Measurements from ENCODE around the gene VAC14. TPM values are rescaled to one million over a fixed set of nuclear protein-coding genes. Genes with fewer than 3 reads are reported as not detected.
"Not testable (repeated sequence)": the region's sequence is repeated elsewhere in the genome, so short reads cannot be mapped to it uniquely, and the experiment has no call there.

The VAC14 gene
- total RNA-seq, 1 experiment from 2014 or later: 92.3 TPM

DNA sequence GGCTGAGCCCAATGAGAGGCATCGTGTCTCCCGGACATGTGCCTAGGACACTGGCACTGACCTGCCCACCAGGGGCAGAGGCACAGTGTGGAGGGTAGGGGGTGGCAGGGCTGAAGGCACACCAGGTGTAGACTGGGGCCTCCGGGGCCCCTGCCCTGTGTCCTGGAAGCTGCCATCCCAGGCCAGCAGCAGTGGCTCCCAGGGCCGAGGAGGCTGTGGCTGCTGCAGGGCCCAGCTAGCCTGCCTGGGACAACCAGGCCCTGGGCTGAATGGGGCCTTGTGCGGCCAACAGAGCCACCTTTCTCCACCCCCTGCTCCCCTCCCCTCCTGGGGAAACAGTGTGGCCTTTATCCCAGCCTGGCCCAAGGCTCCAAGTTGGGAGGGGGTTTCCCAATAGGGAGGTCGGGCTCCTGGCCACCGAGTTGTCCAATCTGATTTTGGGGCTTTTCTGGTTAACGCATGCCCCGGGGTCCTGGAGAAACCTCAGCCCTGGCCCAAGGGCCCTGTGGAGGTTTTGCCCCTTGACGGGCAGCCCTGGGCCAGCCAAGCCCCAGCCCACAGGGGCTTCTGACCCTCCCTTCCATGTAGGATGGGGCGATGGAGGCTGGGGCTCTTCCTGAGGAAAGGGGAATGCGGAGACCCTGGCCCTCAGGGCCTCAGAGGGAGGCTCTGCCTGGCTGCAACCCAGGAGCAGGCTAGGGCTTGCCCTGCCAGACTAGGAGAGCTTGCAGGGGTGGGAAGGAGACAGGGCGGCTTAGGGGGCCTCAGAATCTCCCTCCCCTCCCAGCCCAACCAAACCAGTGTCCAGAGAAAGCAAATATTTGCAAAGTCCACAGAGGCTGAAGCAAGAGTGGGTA is 119.3 kb downstream of the VAC14 start:
- DNase-seq (ENCODE audit: low spot score): no peak

DNA sequence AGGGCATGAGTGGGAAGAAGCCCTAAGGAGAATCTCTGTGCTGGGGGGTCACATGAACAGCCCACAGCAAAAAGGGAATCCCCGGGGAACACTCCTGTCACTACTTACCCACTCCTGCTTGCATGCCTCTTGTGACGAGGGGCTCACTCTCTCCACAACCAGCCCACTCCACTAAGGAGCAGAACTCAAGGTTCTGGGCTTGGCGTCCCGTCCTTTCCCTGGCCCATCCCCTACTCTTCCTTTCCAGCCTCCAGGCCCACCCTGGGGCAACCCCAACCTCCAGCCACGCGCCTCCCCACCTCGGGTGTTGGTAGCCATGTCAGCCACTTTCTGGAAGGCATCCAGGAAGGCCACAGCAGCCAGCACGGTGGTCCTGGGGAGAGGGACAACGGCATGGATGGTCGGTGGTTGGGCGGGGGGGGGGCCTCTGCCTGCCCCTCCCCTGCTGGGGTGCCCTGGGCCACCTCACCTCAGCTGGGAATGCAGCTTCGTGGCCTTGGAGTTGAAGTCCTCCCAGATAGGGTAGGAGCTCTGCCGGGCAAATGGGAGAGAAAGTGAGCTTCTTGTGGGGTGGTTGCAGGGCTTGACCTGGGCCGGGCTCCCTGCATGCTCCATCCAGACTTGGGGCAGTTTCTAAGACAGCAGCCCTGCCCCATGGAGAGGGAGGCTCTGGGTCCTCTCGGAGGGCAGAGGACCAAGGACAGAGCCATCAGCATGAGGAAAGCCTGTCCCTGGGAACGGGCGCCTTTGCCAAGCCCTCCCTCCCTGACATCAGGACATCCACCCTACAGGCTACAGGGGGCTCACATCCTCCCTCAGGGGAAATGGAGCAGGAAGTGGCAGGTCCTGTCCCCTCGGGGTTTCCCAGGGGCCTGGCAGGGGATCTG is 120.2 kb downstream of the VAC14 start:
- no peak for DNase-seq (ENCODE audit: low spot score)

- DNase-seq (ENCODE audit: low spot score): no peak
Observed at GRCh38 chr16:70679671-70680494, 121.1 kb downstream of the VAC14 start.

- DNase-seq (ENCODE audit: low spot score): no peak
Observed at GRCh38 chr16:70678898-70679670, 121.9 kb downstream of the VAC14 start.

GRCh38 chr16:70678121-70678897 is 122.6 kb downstream of the VAC14 start:
- no peak for DNase-seq (ENCODE audit: low spot score)

GRCh38 chr16:70677499-70678120 is 123.3 kb downstream of the VAC14 start:
- no peak for DNase-seq (ENCODE audit: low spot score)

DNA sequence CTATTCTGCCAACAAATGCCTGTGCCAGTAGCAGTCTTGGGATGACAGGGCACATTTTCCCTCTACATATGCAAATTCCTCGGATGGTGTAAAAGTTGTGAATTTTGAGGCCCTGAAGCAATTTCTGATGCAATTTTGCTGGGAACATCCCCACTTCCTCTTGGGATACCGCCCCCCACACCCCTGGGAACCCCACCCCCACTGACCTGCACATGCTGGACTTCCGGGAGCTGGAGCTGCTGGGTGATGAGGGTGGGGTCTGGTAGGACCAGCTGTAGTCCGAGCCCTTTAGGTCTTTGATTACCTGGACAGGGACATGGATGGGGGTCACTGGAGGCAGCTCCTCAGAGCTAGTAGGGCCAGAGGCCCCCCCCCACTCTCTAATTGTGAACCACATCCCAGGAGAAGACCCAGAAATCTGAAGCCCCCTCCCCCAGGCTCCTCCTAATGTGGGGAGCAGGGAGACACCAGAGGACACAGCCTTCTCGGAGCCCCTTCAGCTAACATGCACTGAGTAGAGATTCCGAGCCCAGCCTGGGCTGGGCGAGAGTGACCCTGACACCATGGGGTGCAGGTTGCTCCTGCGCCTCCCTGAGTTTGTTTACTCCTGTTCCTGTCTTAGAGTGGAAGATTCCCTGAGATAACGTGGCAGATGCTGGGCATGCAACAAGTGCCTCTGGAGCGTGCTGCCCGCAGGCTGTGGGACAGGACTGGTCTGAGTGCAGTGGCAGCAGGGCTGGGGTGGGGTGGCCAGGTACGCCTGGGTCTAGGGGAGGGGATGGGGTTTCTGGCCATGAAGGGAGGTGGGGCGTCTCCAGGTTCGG is 124.1 kb downstream of the VAC14 start:
- no peak for DNase-seq (ENCODE audit: low spot score)

GRCh38 chr16:70675851-70676513 is 125.0 kb downstream of the VAC14 start:
- no peak for DNase-seq (ENCODE audit: low spot score)

GRCh38 chr16:70674221-70675014 is 126.5 kb downstream of the VAC14 start:
- DNase-seq (ENCODE audit: low spot score): no peak

DNA sequence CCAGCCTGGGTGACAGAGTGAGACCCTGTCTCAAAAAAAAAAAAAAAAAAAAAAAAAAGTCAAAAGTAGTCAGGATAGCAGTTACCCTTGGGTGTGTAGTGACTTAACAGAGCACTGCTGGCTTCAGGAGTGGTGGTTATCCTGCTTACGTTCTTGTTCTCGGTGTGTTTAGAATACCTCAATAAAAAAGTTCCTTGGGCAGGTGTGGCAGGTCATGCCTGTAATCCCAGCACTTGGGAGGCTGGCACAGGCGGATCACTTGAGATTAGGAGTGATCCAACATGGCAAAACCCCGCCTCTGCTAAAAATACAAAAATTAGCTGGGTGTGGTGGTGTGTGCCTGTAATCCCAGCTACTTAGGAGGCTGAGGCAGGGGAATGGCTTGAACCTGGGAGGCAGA is 130.0 kb downstream of the VAC14 start:
- DNase-seq (ENCODE audit: low spot score): not testable (repeated sequence)

GRCh38 chr16:70670175-70670574 is 130.8 kb downstream of the VAC14 start:
- DNase-seq (ENCODE audit: low spot score): no peak

GRCh38 chr16:70665806-70666735 is 134.9 kb downstream of the VAC14 start:
- no peak for DNase-seq (ENCODE audit: low spot score)

DNA sequence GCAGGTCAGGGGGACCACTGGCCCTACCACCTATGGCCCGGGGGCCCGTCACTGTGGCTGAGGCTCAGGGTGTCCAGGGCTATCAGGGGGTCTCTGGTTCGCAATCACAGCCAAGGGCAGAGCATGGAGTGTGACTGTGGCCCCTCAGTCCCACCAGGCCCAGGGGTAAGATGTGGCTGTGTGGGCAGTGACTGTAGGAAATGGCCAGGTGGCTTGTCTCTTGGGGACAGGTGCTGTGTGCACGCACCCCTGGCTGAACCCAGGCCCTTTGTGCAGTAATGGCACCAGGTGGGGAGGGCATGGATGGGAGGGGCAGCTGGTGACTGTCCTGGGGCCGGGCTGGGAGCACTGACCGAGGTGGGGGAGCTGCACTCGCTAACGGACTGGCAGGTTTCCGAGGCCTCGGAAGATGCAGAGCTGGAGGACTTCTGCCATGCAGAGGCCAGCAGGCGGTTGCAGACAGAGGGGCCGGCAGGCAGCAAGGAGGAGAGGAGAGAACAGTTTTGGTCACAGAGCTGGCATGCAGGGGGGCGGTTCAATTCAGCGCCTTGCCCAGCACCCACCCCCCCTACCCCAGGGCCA is 135.8 kb downstream of the VAC14 start:
- DNase-seq (ENCODE audit: low spot score): no peak

GRCh38 chr16:70664325-70665112 is 136.4 kb downstream of the VAC14 start:
- DNase-seq (ENCODE audit: low spot score): no peak
